Loucy (cell line): ENCODE data around the gene EFS.

Experiments used
- H2AFZ ChIP-seq: fragments of 200-600 bp; sonication (generic); 2 replicates; pipeline ENCODE4 v1.6.0; 2016; ENCODE audit warnings: antibody characterized with exemption, mild to moderate bottlenecking, low read length, moderate library complexity
- H3F3A ChIP-seq: fragments of 200-600 bp; 2 replicates; pipeline ENCODE4 v1.6.0; 2016; ENCODE audit warnings: antibody characterized with exemption, low read depth, mild to moderate bottlenecking
- H3K27me3 ChIP-seq: fragments of 200-600 bp; sonication (generic); 2 replicates; pipeline ENCODE4 v1.6.1; 2014; ENCODE audit warnings: low read length, mild to moderate bottlenecking; ENCODE audit not compliant: insufficient read depth, poor library complexity, severe bottlenecking
- H3K36me3 ChIP-seq: fragments of 200-600 bp; sonication (generic); 2 replicates; pipeline ENCODE4 v1.6.1; 2016; ENCODE audit warnings: low read length; ENCODE audit not compliant: insufficient read depth
- H3K4me1 ChIP-seq: fragments of 200-600 bp; sonication (generic); 2 replicates; pipeline ENCODE4 v1.5.1; 2014; ENCODE audit warnings: low read length, mild to moderate bottlenecking; ENCODE audit not compliant: insufficient read depth, poor library complexity, severe bottlenecking
- H3K4me2 ChIP-seq: fragments of 200-600 bp; sonication (generic); 2 replicates; pipeline ENCODE4 v1.6.0; 2014; ENCODE audit warnings: antibody characterized with exemption, low read length, low read depth, mild to moderate bottlenecking; ENCODE audit not compliant: poor library complexity, severe bottlenecking
- H3K4me3 ChIP-seq: fragments of 200-600 bp; sonication (generic); 2 replicates; pipeline ENCODE4 v1.5.1; 2014; ENCODE audit warnings: low read length, mild to moderate bottlenecking, mixed read lengths; ENCODE audit not compliant: poor library complexity, severe bottlenecking
- H3K79me2 ChIP-seq: fragments of 200-600 bp; sonication (generic); 2 replicates; pipeline ENCODE4 v1.6.1; 2014; ENCODE audit warnings: low read length; ENCODE audit not compliant: insufficient read depth
- H3K9ac ChIP-seq: fragments of 200-600 bp; sonication (generic); 2 replicates; pipeline ENCODE4 v1.6.0; 2014; ENCODE audit warnings: mild to moderate bottlenecking, low read depth, low read length, moderate library complexity; ENCODE audit not compliant: poor library complexity, severe bottlenecking
- H3K9me2 ChIP-seq: fragments of 200-600 bp; sonication (generic); replicated peaks from 2 replicates; pipeline ENCODE4 v1.6.1; 2016; ENCODE audit warnings: low read depth, low read length, mixed read lengths
- H3K9me3 ChIP-seq: fragments of 200-600 bp; sonication (generic); 2 replicates; pipeline ENCODE4 v1.6.1; 2014; ENCODE audit warnings: mild to moderate bottlenecking, antibody characterized with exemption, low read length, low read depth; ENCODE audit not compliant: insufficient read depth
- H4K20me1 ChIP-seq: fragments of 200-600 bp; sonication (generic); 2 replicates; pipeline ENCODE4 v1.6.0; 2014; ENCODE audit warnings: antibody characterized with exemption, low read length, mild to moderate bottlenecking; ENCODE audit not compliant: insufficient read depth, poor library complexity, severe bottlenecking
- CTCF ChIP-seq: fragments of 200-600 bp; sonication (generic); conservative IDR thresholded peaks from 2 replicates; pipeline ENCODE4 v1.5.1; 2014; ENCODE audit warnings: mild to moderate bottlenecking, antibody characterized with exemption, low read length
- EZH2phosphoT487 ChIP-seq: fragments of 200-600 bp; IDR thresholded peaks from 2 replicates; pipeline ENCODE4 v1.6.1; 2018; ENCODE audit warnings: antibody characterized with exemption, mild to moderate bottlenecking, moderate library complexity, borderline replicate concordance

The EFS gene

GRCh38 chr14:23404331-23404900 lies 39.4 kb upstream of the EFS start:
- Histone ChIP-seq H3K27me3 (no peaks in the 10 kb centered on the region), H3F3A (no peaks in the 10 kb centered on the region), H4K20me1 (no peaks in the 10 kb centered on the region), H3K9me2 (no peaks in the 10 kb centered on the region), H3K4me1 (no peaks in the 10 kb centered on the region), H3K4me2 (no peak overlapping the region), H3K36me3 (no peaks in the 10 kb centered on the region), H3K4me3 (no peak overlapping the region), H3K9ac (no peak overlapping the region), H3K79me2 (no peaks in the 10 kb centered on the region), H2AFZ (no peak overlapping the region), H3K9me3 (no peaks in the 10 kb centered on the region)
- no peak for TF ChIP-seq CTCF
- no peak for TF ChIP-seq EZH2phosphoT487

GRCh38 chr14:23403908-23404307 lies 38.9 kb upstream of the EFS start:
- Histone ChIP-seq H4K20me1 (no peaks in the 10 kb centered on the region), H3K4me3 (no peak overlapping the region), H3K79me2 (no peaks in the 10 kb centered on the region), H3F3A (no peaks in the 10 kb centered on the region), H3K27me3 (no peaks in the 10 kb centered on the region), H3K9me3 (no peaks in the 10 kb centered on the region), H2AFZ (no peak overlapping the region), H3K9ac (no peak overlapping the region), H3K4me2 (no peak overlapping the region), H3K36me3 (no peaks in the 10 kb centered on the region), H3K9me2 (no peaks in the 10 kb centered on the region), H3K4me1 (no peaks in the 10 kb centered on the region)
- TF ChIP-seq EZH2phosphoT487 = no peak
- no peak for TF ChIP-seq CTCF

- Histone ChIP-seq H3K4me2 (no peak overlapping the region), H3K79me2 (no peaks in the 10 kb centered on the region), H3K27me3 (no peaks in the 10 kb centered on the region), H2AFZ (no peak overlapping the region), H3K9me2 (no peaks in the 10 kb centered on the region), H3K9me3 (no peaks in the 10 kb centered on the region), H4K20me1 (no peaks in the 10 kb centered on the region), H3F3A (no peaks in the 10 kb centered on the region), H3K4me1 (no peaks in the 10 kb centered on the region), H3K9ac (no peak overlapping the region), H3K36me3 (no peaks in the 10 kb centered on the region), H3K4me3 (no peak overlapping the region)
- TF ChIP-seq CTCF (no peak), EZH2phosphoT487 (no peak)
Measured at GRCh38 chr14:23403139-23403438, 38.1 kb upstream of the EFS start.
